BJ (cell line): ENCODE data around the gene CABP7. TPM values are rescaled to one million over a fixed set of nuclear protein-coding genes. Genes with fewer than 3 reads are reported as not detected.

ENCODE experiments used
- CTCF ChIA-PET: fragments of 350-600 bp; formaldehyde crosslinking; extraction: SDS; loops from one replicate; lab custom pipeline; 2021; ENCODE audit warnings: antibody characterized with exemption, inconsistent platforms; lab: Yijun Ruan, JAX
- POLR2A ChIA-PET: fragments of 300-600 bp; sonication (Branson Sonifier 250); formaldehyde crosslinking; extraction: SDS; loops from one replicate; lab custom pipeline; 2021; ENCODE audit warnings: antibody characterized with exemption; lab: Charles Lee
- DNase-seq: peaks from one replicate; pipeline ENCODE4 v3.0.0-alpha.2; 2011; ENCODE audit warnings: low read depth
- H3K27me3 ChIP-seq: 2 replicates; pipeline ENCODE4 v1.6.0; 2011; ENCODE audit warnings: low read length; ENCODE audit not compliant: control insufficient read depth, insufficient read depth
- H3K36me3 ChIP-seq: 2 replicates; pipeline ENCODE4 v1.5.1; 2011; ENCODE audit warnings: low read length; ENCODE audit not compliant: control insufficient read depth, insufficient read depth
- H3K4me3 ChIP-seq: 2 replicates; pipeline ENCODE4 v1.5.1; 2011; ENCODE audit warnings: low read depth, mild to moderate bottlenecking, control low read depth, low read length
- CTCF ChIP-seq: IDR thresholded peaks from 2 replicates; pipeline ENCODE4 v1.5.1; 2011; ENCODE audit warnings: low read depth, mild to moderate bottlenecking, control low read depth, inconsistent platforms, low read length, moderate library complexity; ENCODE audit not compliant: insufficient read depth
- polyA plus RNA-seq: library from polyadenylated mRNA; depleted of rRNA; stranded (reverse); fragments of >200 nt; gene quantifications from 2 replicates; pipeline ENCODE4 v1.2.3, GENCODE V29; 2011

CABP7 gene
- polyA plus RNA-seq, 1 experiment = 0.02 TPM

GRCh38 chr22:29722587-29722986 is 2.8 kb downstream of the CABP7 start:
- ChIA-PET CTCF (no interaction called here), POLR2A (no interaction called here)
- TF ChIP-seq CTCF = no peak
- Histone ChIP-seq H3K36me3 (no peaks in the 10 kb centered on the region), H3K27me3 (peaks cover 34% of the 10 kb centered on the region), H3K4me3 (no peak overlapping the region)
- no peak for DNase-seq

- ChIA-PET POLR2A (no interaction called here), CTCF (interaction anchor here (1.0 kb wide), 1 partner anchor 281 kb away, joined by 3 read pairs; no protein-coding TSS in a partner anchor)
Observed at GRCh38 chr22:29723766-29724165, 4.0 kb downstream of the CABP7 start.

DNA sequence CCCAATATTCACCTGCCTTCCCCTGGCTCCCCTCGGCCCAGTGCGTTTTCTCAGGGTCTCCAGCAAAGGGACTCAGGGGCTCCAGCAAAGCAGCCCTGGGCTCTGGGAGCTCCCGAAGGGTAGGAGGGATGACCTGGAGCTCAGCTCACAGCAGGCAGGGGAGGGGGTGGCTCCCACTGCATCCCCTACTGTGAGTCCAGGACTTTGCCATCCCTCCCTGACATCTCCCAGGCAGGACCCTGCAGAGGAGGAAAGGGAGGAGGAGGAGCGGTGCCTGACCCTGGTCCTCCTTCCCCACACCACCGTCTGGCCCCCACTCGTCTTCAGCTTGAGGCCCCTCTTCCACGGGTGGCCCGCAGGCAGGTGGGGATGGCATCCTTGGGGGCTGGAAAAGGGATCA is 5.0 kb downstream of the CABP7 start:
- POLR2A ChIA-PET = no interaction called here
- CTCF ChIA-PET = interaction anchor here (0.6 to 1.3 kb wide), 2 partner anchors 14 to 35 kb away, joined by 3 read pairs; no protein-coding TSS in a partner anchor

More at GRCh38 chr22:29723766-29724165, 4.0 kb downstream of the CABP7 start:
- H3K4me3 ChIP-seq = no peak overlapping the region
- TF ChIP-seq CTCF = no peak
- H3K36me3 ChIP-seq = no peaks in the 10 kb centered on the region
- peaks cover 28% of the 10 kb centered on the region for H3K27me3 ChIP-seq
- DNase-seq = no peak

GRCh38 chr22:29726106-29726505 is 6.3 kb downstream of the CABP7 start:
- ChIA-PET CTCF (interaction anchor here (0.9 to 1.3 kb wide), 3 partner anchors 9 to 279 kb away, joined by 3 to 5 read pairs (median 3); no protein-coding TSS in a partner anchor), POLR2A (no interaction called here)
- TF ChIP-seq CTCF = no peak

More for the DNA sequence above, 5.0 kb downstream of the CABP7 start:
- DNase-seq = no peak
- no peak for TF ChIP-seq CTCF
- Histone ChIP-seq H3K36me3 (no peaks in the 10 kb centered on the region), H3K27me3 (peaks cover 20% of the 10 kb centered on the region), H3K4me3 (no peak overlapping the region)

DNA sequence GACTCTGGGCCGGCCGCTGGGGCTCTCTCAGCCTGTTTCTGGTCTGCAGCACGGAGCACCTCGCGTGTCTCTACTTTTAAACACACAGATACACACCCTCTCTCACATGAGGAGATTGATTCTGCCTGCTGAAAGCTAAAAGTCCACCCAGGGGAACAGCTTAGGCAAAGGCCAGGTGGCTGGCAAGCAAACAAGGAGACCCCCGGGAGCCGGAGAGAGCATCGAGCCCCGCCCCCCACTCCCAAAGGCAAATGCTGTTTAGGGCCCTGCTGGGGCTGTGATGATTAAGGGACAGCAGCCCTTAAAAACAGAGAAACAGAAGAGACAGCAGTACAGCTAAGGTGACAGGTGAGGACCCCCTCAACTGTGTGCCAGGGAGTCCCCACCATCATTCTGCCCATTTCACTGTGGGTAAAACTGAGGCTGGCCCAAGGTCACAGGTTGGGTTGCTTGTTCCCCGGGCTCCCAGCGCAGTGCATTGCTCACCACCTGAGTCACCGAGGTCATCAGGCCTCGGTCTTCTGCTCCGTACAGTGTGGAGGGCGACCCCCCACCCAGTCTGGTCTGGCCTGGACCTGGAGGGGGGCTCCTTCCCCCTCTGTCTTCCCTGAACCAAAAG is 6.8 kb downstream of the CABP7 start:
- Histone ChIP-seq H3K4me3 (no peak overlapping the region), H3K36me3 (peaks cover 1% of the 10 kb centered on the region; the same call in 1 of the 2 replicates), H3K27me3 (peaks cover 12% of the 10 kb centered on the region)
- ChIA-PET POLR2A (no interaction called here), CTCF (interaction anchor here (1.2 to 1.3 kb wide), 2 partner anchors 9 to 278 kb away, joined by 3 to 5 read pairs; no protein-coding TSS in a partner anchor)
- no peak for TF ChIP-seq CTCF
- DNase-seq = no peak

More at GRCh38 chr22:29726106-29726505, 6.3 kb downstream of the CABP7 start:
- Histone ChIP-seq H3K36me3 (peaks cover 1% of the 10 kb centered on the region; the same call in 1 of the 2 replicates), H3K27me3 (peaks cover 17% of the 10 kb centered on the region), H3K4me3 (no peak overlapping the region)
- DNase-seq = no peak
